SU-DHL-6 (cell line): ENCODE results near the gene CCR1.

Experiments
- EZH2phosphoT487 ChIP-seq: fragments of 200-600 bp; sonication (generic), shearing (Covaris generic); conservative IDR thresholded peaks from 2 replicates; pipeline ENCODE4 v1.6.1; 2018; ENCODE audit warnings: mild to moderate bottlenecking, antibody characterized with exemption, low read length, moderate library complexity, mixed read lengths
- TF ChIP-seq, protein P1 (sequence below): fragments of 200-600 bp; sonication (generic); IDR thresholded peaks from one replicate; pipeline ENCODE4 v1.5.1; 2017; ENCODE audit warnings: antibody characterized with exemption, mild to moderate bottlenecking, low read length, moderate library complexity; ENCODE audit not compliant: insufficient read depth, poor library complexity, severe bottlenecking

DNA sequence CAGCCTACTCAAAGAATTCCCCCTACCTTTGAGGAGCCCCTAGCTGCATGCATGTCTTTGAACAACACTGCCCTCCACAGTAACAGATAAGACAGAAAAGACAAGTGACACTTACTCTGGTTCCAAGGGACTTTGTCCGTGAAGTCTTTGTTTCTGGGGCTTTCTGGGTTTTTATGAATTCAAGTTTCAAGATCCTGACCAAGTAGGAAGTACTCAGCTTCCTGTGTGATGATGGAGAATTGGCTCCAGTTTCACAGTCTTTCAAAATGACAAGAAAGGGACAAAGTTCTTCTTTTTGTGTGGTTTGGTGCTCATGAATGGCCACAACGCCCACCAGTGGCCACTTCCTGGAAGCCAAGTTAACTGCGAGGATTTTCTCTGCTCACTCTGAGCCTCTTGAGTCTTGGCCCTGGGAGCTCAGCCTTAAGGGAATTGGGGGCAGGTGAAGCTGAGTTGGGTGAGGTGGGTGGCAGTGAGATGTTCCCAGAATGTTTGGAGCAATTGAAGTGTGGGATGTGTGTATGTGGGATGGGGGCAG lies at the start of gene CCR1:
- TF ChIP-seq, protein P1, sequence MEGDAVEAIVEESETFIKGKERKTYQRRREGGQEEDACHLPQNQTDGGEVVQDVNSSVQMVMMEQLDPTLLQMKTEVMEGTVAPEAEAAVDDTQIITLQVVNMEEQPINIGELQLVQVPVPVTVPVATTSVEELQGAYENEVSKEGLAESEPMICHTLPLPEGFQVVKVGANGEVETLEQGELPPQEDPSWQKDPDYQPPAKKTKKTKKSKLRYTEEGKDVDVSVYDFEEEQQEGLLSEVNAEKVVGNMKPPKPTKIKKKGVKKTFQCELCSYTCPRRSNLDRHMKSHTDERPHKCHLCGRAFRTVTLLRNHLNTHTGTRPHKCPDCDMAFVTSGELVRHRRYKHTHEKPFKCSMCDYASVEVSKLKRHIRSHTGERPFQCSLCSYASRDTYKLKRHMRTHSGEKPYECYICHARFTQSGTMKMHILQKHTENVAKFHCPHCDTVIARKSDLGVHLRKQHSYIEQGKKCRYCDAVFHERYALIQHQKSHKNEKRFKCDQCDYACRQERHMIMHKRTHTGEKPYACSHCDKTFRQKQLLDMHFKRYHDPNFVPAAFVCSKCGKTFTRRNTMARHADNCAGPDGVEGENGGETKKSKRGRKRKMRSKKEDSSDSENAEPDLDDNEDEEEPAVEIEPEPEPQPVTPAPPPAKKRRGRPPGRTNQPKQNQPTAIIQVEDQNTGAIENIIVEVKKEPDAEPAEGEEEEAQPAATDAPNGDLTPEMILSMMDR = no peak
- TF ChIP-seq EZH2phosphoT487 = no peak
